Neural progenitor cell (in vitro differentiated cells): ENCODE results near the gene MOAP1.

Experiments used
- EZH2phosphoT487 ChIP-seq: fragments of 200-600 bp; sonication (generic); IDR thresholded peaks from 2 replicates; pipeline ENCODE4 v1.6.1; 2017; ENCODE audit warnings: antibody characterized with exemption
- TF ChIP-seq, protein P1 (sequence below): fragments of 200-600 bp; sonication (generic); IDR thresholded peaks from 2 replicates; pipeline ENCODE4 v1.5.1; 2017; ENCODE audit warnings: antibody characterized with exemption, mild to moderate bottlenecking

DNA sequence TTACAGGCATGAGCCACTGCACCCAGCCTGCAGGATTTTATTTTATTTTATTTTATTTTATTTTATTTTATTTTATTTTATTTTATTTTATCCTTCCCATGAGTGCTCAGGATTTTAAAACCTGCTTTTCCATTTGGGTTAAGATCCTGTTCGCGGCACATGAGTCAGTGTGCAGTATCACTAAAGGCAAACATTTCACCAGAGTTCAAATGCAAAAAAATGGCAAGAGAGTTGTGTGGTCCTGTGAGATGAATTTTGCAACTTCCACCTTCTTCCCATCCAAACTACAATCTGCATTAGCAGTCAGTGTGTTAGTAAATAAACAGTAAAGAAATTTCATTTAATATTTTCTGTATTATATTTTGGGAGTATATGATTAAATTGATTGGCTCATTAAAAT, 29.0 kb downstream of the MOAP1 start:
- TF ChIP-seq, protein P1, sequence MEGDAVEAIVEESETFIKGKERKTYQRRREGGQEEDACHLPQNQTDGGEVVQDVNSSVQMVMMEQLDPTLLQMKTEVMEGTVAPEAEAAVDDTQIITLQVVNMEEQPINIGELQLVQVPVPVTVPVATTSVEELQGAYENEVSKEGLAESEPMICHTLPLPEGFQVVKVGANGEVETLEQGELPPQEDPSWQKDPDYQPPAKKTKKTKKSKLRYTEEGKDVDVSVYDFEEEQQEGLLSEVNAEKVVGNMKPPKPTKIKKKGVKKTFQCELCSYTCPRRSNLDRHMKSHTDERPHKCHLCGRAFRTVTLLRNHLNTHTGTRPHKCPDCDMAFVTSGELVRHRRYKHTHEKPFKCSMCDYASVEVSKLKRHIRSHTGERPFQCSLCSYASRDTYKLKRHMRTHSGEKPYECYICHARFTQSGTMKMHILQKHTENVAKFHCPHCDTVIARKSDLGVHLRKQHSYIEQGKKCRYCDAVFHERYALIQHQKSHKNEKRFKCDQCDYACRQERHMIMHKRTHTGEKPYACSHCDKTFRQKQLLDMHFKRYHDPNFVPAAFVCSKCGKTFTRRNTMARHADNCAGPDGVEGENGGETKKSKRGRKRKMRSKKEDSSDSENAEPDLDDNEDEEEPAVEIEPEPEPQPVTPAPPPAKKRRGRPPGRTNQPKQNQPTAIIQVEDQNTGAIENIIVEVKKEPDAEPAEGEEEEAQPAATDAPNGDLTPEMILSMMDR, result no peak
- no peak for TF ChIP-seq EZH2phosphoT487
